PFSK-1 (cell line): ENCODE data around the gene SLC7A1.

Experiments used
- FOXP2 ChIP-seq: optimal IDR thresholded peaks from 2 replicates; pipeline ENCODE3; 2011; ENCODE audit warnings: borderline replicate concordance, control low read depth, inconsistent platforms; ENCODE audit not compliant: insufficient read depth; ENCODE audit errors: extremely low read length, extremely low read depth
- POLR2AphosphoS5 ChIP-seq: IDR thresholded peaks from 2 replicates; pipeline ENCODE4 v1.6.1; 2012; ENCODE audit warnings: low read depth, mild to moderate bottlenecking, control low read depth, low read length, moderate library complexity
- REST ChIP-seq, 2 experiments: IDR thresholded peaks; 2 replicates each; pipeline versions ENCODE4 v1.6.1 to v1.8.0; 2011 to 2012; ENCODE audit warnings: low read depth in 2 of 2, low read length in 2 of 2, control low read depth in 1 of 2, inconsistent platforms in 1 of 2, mild to moderate bottlenecking in 1 of 2, moderate library complexity in 1 of 2; ENCODE audit not compliant: insufficient read depth in 1 of 2
- SIN3A ChIP-seq: IDR thresholded peaks from 2 replicates; pipeline ENCODE4 v1.6.1; 2012; ENCODE audit warnings: mild to moderate bottlenecking, low read length, moderate library complexity, borderline replicate concordance; ENCODE audit not compliant: insufficient read depth
- TAF1 ChIP-seq: IDR thresholded peaks from 2 replicates; pipeline ENCODE4 v1.6.1; 2012; ENCODE audit warnings: low read length, control low read depth, borderline replicate concordance; ENCODE audit not compliant: insufficient read depth

SLC7A1 gene

GRCh38 chr13:29459813-29460355, 135.6 kb downstream of the SLC7A1 start:
- TF ChIP-seq FOXP2 (no peak), SIN3A (no peak), REST (IDR thresholded peaks at IDR 0.05; ENCODE audit: insufficient read depth in 1 of 2, low read depth in 2 of 2, low read length in 2 of 2) (no peak), TAF1 (no peak), POLR2AphosphoS5 (no peak)
